GM20000 (cell line): ENCODE measurements around the gene MYO9A.

ENCODE experiments used
- DNase-seq: peaks from one replicate; pipeline ENCODE4 v3.0.0; 2012; ENCODE audit warnings: low spot score
- CTCF ChIP-seq: IDR thresholded peaks from 2 replicates; pipeline ENCODE4 v1.5.1; 2012; ENCODE audit warnings: mild to moderate bottlenecking, control low read depth; ENCODE audit errors: extremely low read depth, missing control alignments

The MYO9A gene

GRCh38 chr15:71813723-71814470 lies 304.1 kb downstream of the MYO9A start:
- DNase-seq: no peak
- no peak for TF ChIP-seq CTCF

DNA sequence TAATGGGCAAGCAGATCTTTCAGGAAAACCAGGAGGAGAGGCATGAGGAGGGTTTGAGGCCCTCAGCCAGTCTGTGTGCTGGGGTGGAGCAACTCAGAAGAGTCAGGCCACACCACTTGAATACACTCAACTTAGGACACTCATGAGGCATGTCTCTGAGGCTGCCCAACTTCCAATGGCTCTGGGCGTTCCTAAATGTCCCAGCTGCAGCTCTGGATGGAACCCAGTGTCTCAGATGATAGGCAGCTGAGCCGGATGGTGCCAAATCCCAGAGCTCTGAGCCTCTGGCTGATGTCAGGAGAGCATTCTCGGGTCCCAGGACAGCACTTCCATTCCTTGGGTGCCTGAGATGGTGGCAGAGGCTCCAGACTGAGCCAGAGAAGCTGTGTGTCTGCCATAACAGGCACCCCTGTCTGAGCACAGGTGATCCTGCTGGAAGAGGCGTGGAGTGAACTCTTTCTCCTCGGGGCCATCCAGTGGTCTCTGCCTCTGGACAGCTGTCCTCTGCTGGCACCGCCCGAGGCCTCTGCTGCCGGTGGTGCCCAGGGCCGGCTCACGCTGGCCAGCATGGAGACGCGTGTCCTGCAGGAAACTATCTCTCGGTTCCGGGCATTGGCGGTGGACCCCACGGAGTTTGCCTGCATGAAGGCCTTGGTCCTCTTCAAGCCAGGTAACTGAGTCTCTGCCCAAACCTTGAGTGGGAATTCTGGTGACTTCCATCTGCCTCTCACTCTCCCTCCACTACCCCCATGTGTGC lies 304.8 kb downstream of the MYO9A start:
- DNase-seq: no peak
- no peak for TF ChIP-seq CTCF

DNA sequence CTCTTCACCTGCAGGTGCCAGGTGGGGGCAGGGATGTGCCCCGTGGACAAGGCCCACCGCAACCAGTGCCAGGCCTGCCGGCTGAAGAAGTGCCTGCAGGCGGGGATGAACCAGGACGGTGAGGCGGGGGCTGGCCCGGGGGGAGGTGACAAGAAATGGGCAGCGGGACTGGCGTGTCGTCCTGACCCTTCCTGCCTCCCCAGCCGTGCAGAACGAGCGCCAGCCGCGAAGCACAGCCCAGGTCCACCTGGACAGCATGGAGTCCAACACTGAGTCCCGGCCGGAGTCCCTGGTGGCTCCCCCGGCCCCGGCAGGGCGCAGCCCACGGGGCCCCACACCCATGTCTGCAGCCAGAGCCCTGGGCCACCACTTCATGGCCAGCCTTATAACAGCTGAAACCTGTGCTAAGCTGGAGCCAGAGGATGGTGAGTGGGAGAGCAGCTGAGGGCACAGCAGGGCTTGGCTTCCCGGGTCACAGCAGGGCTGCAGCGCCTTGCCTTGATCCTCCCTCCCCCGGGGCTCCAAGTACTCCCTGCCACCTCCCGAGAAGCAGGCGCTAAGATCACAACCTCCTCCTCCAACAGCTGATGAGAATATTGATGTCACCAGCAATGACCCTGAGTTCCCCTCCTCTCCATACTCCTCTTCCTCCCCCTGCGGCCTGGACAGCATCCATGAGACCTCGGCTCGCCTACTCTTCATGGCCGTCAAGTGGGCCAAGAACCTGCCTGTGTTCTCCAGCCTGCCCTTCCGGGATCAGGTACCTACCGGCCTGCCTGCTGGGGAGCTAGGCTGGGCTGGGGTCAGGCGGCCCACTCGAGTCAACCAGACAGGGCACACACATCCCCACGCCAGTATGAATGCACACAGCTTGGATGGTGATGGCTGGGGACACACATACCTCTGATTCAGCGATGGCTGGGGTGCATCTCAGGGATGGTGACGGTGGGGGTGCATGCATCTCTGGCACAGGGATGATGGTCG lies 305.9 kb downstream of the MYO9A start:
- TF ChIP-seq CTCF: no peak
- DNase-seq: no peak

GRCh38 chr15:71811036-71811736 lies 306.8 kb downstream of the MYO9A start:
- TF ChIP-seq CTCF: no peak
- DNase-seq: no peak

DNA sequence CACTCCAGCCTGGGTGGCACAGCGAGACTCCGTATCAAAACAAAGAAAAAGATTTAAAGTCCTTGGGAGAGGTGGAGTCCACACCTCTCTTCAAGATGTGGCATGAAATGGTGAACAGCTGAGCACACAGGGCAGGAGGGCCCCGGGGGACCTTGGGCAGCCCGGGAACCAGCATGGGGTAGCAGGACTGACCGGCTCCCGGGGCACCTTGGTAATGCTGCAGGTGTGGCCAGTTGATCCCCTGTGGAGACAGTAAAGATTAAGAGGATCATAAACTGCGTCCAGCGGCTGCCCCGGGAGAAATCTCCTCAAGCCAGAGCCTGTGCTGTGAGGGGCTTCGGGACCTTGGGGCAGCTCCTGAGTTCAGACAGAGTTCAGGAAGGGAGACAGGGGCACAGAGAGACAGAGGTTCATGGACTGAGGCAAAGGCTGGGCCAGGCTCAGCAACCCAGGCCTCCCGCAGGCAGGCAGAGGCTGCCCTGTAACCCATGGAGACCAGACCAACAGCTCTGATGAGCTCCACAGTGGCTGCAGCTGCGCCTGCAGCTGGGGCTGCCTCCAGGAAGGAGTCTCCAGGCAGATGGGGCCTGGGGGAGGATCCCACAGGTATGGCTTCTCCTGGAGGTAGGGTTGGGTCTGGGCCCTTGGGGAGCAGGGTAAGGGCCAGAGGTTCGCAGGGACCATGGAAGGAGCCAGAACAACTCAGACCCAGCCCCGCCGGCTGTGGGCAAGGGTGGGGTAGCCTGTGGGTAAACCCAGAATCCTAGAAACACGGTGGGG lies 307.5 kb downstream of the MYO9A start, which contains the start of gene NR2E3:
Gene NR2E3 (plus strand): TSS at position 299 of the 780 bp plus-strand sequence. CDS start 190 bp downstream, at position 489.
- DNase-seq: no peak
- no peak for TF ChIP-seq CTCF

DNA sequence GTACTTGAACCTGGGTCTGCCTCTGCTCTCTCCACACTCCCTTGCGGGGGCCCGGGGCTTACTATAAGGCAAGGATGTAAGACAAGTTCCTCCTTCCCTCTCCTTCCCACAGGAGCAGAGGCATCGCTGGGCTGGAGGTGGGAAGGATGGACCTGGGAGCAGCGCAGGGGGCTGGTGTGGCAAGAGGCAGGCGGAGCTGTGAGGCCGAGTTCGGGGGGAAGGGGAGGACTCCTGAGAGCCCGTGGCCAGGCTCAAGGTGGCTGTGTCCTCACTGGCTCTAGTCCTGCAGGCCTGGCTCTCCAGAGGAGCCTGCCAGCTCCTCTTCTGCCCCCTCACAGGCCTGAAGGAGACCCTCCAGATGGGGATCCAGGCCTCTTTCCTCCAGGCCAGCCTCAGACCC lies 308.6 kb downstream of the MYO9A start:
- DNase-seq: no peak
- TF ChIP-seq CTCF: no peak
